A204.1 (cell line): Measurements from ENCODE around the gene ZDHHC21.

Source experiments
- FAIRE-seq: peaks from 2 replicates; lab custom pipeline; 2012; peaks lifted over from hg19 to GRCh38; lab: Jason Lieb, UNC

The ZDHHC21 gene

DNA sequence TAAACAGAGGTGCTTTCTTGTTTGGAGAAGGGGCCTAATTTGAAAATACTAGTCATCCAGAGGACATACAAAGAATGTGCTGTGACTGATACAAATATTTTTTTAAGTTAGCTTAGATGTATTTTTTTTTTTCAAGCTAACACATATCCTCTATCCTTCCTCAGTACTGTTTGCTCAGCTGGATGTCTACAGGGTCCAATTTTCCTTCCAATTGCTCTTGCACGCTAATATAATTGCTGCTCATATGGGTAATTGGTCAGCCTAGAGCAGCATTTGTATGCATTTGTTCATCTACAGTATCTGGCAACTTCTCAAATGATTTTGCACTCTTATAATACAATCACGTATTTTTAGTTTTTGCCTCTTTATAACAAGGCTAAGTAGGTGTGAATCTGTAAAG is 84.7 kb downstream of the ZDHHC21 start:
- no peak for FAIRE-seq

- no peak for FAIRE-seq
Measured at GRCh38 chr9:14597171-14597799, 95.9 kb downstream of the ZDHHC21 start.

DNA sequence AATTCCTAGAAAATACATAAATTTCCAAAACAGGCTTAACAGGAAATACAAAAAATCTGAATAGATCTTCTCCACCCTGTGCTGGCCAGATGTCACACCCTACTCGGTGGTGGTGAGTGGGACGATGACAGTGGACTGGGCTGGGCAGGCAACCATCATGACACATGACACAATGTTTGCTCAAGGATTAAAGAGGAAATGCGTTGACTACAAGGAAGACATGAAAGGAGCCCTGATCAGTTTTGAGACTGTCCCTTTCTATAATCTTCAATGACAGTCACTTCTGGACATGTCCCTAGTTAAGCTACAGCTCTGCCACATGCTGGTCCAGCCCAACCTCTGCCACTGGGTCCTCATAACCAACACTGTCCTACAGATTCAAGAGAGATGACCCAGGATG is 99.8 kb downstream of the ZDHHC21 start:
- no peak for FAIRE-seq

DNA sequence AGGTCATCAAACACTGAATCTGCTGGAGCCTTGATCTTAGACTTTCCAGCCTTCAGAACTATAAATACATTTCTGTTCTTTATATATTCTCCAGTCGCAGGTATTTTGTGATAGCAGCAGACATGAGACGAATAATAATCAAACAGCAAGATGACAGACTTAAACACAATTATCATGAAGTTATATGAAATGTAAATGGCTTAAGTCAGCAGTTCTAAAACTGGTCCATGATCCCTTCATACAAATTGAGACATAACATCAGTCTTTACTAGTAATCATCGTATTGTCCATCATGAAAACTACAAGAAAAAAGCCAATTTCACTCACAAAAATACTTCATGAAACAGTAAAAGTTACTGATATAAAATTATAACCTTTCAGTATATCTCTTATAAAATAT is 101.8 kb downstream of the ZDHHC21 start:
- no peak for FAIRE-seq

DNA sequence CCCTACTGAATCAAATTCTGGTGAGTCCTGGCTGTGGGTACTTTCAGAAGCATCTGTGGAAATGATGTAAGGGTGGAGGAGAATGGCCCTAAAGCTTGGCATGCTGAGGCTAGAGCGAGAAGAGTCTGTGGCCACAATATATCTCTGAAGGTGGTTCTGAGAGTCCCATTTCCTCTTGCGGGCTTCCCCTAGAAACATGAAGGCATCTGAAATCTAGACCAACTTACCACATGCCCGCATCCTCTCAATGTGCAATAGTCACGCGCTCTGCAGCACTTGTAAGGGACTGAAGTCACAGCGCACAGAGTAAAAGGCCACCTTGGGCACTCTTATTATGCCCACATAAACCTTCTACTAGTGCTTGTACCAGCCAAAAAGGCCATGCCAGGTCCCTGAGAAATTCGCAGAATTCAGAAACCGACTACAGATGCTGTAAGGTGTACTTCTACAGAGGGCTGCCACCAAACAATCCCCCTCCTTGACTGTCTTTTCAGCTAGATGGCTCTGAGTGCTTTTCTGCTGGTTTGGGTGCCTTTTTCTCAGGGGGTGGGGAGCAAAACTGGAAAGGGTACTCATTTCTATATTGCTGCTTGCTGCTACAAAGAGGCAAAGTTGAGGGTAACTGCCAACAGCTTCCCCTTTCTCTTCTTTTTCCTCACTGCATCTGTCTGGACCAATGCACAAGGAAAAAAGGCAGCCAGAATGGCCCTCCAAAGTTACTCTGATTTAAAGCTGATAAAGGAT is 107.3 kb downstream of the ZDHHC21 start:
- FAIRE-seq: no peak

DNA sequence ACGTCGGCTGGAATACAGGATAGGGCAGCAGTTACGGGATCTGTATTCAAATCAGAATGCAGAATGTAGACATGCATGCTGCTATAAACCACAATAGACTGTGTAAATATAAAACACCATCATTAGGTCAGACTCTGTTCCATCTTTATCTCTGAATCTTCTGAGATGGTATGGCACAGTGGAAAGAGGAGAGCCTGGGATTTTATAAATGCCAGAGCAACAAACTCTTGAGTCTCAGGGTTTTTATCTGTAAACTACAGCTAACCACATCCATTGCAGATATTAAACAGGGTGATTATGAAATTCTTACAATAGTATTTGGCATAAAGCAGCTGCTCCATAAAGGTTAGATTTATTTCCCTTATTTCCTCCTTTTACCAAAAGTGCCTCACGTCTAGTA is 108.7 kb downstream of the ZDHHC21 start:
- FAIRE-seq: no peak

- no peak for FAIRE-seq
Measured at GRCh38 chr9:14578030-14578429, 115.2 kb downstream of the ZDHHC21 start.

DNA sequence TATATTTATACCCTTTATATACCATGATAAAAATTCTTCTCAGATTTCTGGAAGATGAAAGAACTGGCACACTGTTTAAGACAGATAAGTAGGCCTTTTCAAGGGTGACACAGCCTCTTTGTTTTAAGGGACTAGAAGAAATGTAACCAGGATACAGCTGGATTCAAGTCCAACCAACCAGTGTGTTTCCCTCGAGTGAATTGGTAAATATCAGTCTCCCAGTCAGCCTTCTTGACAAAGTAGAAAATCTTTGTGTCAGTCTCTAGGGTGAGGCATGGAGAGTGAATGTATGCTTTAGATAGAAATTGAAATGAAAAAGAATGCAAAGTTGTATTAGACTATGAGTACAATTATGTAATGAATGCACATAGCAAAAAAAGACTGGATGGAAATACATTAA is 119.1 kb downstream of the ZDHHC21 start:
- no peak for FAIRE-seq

DNA sequence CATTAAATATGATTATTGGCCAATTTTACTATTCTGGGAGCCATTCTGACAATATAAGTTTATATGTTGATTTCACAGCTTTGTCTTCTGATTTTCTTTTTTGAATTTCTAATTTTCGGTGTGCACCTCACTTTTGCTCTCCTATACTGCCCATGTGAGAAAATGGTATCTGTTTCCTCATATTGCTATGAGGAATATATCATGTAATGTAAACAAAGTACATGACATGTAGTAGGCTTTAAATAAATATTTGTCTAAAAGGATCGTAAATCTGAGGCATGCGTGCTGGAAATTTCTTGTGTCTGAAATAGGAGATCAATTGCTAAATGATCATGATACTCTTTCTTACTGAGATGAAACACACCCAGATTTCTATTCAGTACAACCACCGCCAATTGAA is 119.9 kb downstream of the ZDHHC21 start:
- no peak for FAIRE-seq

DNA sequence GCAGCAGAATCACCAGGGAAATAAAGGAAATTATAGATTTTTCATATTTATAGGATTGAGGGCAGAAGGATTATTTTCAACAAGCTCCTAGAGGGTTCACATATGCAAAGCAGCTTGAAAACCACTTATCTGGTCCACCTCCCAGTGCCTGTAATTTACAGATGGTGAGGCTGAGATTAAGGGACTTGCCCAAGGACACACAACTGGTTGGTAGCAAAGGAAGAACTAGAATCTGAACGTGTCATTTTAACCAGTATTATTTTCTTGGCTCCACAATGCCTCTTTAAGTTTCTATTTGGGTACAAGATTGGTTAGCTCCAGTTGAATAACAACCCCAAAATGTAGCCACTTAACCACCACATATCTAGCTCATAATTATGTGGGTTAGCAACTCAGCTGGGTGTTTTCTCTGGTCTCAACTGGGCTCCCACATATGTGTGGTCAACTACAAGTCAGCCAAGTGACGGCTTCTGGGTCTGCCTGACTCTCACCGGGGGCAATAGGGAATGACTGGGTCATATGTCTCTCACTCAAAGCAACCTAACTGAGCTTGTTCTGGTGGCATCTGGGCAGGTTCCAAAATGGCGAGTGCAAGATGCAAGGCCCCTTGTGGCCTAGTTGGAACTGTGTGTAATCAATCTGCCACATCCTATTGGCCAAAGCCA is 127.7 kb downstream of the ZDHHC21 start:
- no peak for FAIRE-seq

DNA sequence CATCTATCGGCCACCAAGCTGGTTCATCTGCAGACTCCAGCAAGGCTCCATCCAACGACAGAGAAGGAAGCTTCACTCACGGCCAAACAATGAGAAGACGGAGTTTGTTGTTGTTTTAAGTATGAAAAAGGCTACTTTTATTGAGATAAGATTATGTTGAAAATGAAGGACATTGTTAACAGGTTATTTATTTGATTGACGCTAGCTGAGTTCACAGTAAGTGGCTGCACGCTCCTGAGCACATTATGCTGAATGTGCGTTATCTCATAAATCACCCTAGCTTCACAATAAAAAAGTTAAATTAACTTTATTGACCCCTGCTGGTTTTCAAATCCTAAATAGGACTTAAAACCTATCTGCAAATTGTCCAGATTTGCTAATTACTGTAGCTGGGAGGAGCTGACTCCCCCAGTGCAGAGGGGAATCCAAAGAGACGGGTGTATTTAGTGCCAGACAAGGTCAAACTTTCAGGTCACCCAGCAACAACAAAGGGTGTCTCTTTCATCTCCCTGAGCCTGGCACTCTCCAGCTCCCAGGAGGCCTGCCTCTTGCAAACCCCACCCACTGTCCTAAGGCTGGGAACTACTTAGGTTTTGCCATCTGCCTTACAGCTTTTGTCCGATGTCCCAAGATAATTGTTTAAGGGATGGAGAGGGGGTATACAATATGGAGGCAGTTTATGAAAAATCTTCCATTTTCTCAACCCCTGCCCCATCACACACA is 129.2 kb downstream of the ZDHHC21 start:
- FAIRE-seq: no peak

GRCh38 chr9:14561929-14562405 is 131.3 kb downstream of the ZDHHC21 start:
- no peak for FAIRE-seq
